GM12891 (cell line): ENCODE results near the gene TPCN2.

ENCODE experiments used
- POLR2A ChIP-seq: IDR thresholded peaks from 2 replicates; pipeline ENCODE4 v1.6.1; 2011; ENCODE audit warnings: low read depth, low read length, control low read depth
- TAF1 ChIP-seq: IDR thresholded peaks from 2 replicates; pipeline ENCODE4 v1.6.1; 2011; ENCODE audit warnings: low read depth, low read length, control low read depth

DNA sequence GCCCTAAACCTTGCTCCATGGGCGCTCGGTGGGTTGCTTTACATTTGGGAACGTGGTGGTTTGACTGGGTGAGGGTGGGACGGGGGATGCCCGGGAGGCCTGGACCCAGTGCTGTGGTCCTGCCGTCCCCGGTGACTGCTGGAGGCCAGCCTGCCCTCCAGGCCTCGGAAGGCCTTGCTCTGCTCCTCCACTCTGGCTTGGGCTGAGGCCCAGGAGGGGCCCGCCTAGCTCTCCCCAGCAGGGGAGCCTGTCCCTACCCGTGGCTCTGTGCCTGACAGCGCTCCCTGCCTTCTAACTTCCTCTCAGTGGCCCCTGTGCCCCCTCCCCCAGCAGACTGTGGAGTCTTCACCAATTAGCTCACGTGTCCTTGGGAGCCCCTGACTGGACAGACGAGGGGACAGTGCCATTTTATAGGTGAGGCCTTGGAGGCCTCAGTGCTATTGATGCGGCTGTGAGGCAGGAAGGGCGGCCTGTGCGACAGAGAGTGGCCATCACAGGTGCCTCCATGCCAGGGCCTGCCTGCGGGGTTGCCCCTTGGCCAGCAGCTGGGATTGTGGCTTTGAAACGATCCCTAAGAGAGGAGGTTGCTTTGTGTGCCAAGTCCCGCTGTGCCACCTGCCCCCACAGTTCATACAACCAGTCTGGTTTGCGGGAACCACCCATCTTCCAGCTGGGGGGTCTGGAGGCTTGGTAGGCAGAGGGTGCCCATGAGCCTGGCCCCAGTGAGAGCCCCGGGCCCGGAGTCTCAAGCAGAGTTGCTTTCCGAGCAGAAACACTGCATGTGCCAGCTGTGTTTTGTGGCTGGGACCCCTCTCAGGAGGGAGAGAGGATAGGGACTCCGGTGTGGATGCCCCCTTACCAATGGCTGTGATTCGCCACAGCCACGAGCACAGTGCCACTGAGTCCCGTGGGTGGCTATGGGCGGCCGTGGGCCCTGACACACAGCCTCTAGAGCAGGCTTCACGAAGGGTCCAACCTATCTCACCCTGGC lies 17.7 kb downstream of the TPCN2 start:
- TF ChIP-seq TAF1 (no peak), POLR2A (no peak)
